Liver (tissue), 9 donors: ENCODE data around the gene TMPRSS3. TPM values are rescaled to one million over a fixed set of nuclear protein-coding genes. Genes with fewer than 3 reads are reported as not detected.
A peak's percentile ranks its signal among the peaks of the same experiment; 100 is the strongest.

Source experiments
- DNase-seq: peaks from one replicate; pipeline ENCODE4 v3.0.0-alpha.2; 2017; ENCODE audit warnings: low spot score
- H3K27ac ChIP-seq, 2 donors: one replicate each; pipeline ENCODE4 v1.7.0; 2013; ENCODE audit warnings: inconsistent platforms in 2 of 2, low read length in 2 of 2, control low read depth in 1 of 2, low read depth in 1 of 2, mild to moderate bottlenecking in 1 of 2
- H3K27me3 ChIP-seq, 4 donors: one replicate each; pipeline versions ENCODE4 v1.6.1 to v1.7.0; 2013; ENCODE audit warnings: low read length in 3 of 4, inconsistent platforms in 1 of 4, mild to moderate bottlenecking in 1 of 4, moderate library complexity in 1 of 4; ENCODE audit not compliant: control insufficient read depth in 4 of 4, insufficient read depth in 4 of 4
- H3K36me3 ChIP-seq, 4 donors: one replicate each; pipeline versions ENCODE4 v1.6.1 to v1.7.0; 2013; ENCODE audit warnings: low read length in 3 of 4, mild to moderate bottlenecking in 3 of 4, low read depth in 1 of 4, moderate library complexity in 1 of 4; ENCODE audit not compliant: control insufficient read depth in 4 of 4, insufficient read depth in 3 of 4
- H3K4me1 ChIP-seq, 4 donors: one replicate each; pipeline versions ENCODE4 v1.6.1 to v1.7.0; 2013; ENCODE audit warnings: low read length in 3 of 4, mild to moderate bottlenecking in 3 of 4, moderate library complexity in 1 of 4; ENCODE audit not compliant: control insufficient read depth in 4 of 4, insufficient read depth in 4 of 4
- H3K4me3 ChIP-seq, 3 donors: one replicate each; pipeline versions ENCODE4 v1.6.1 to v1.7.0; 2013; ENCODE audit warnings: low read length in 3 of 3, control low read depth in 1 of 3, low read depth in 1 of 3, mild to moderate bottlenecking in 1 of 3
- H3K9ac ChIP-seq, 2 donors: one replicate each; pipeline ENCODE4 v1.7.0; 2013; ENCODE audit warnings: low read length in 2 of 2, mild to moderate bottlenecking in 2 of 2, moderate library complexity in 2 of 2, control low read depth in 1 of 2, low read depth in 1 of 2
- H3K9me3 ChIP-seq, 4 donors: one replicate each; pipeline versions ENCODE4 v1.6.1 to v1.7.0; 2013; ENCODE audit warnings: low read length in 3 of 4; ENCODE audit not compliant: control insufficient read depth in 4 of 4
- ATF3 ChIP-seq: IDR thresholded peaks from 2 replicates; pipeline ENCODE4 v1.6.1; 2016; ENCODE audit warnings: antibody characterized with exemption
- CTCF ChIP-seq: fragments of 150-350 bp; IDR thresholded peaks from 2 replicates; pipeline ENCODE4 v1.5.1; 2017; ENCODE audit warnings: improper control_type of control experiment, low read depth, low read length; ENCODE audit not compliant: missing input control
- EGR1 ChIP-seq, 2 donors: IDR thresholded peaks; 2 replicates each; pipeline ENCODE4 v1.6.1; 2016 to 2018; ENCODE audit warnings: antibody characterized with exemption in 2 of 2, low read depth in 2 of 2
- FOXA1 ChIP-seq: IDR thresholded peaks from 2 replicates; pipeline ENCODE4 v1.6.1; 2016; ENCODE audit warnings: antibody characterized with exemption
- FOXA2 ChIP-seq: IDR thresholded peaks from 2 replicates; pipeline ENCODE4 v1.6.1; 2016; ENCODE audit warnings: antibody characterized with exemption
- GABPA ChIP-seq, 2 donors: IDR thresholded peaks in 1 of 2; conservative IDR thresholded peaks in 1 of 2; 2 replicates each; pipeline ENCODE4 v1.6.1; 2016; ENCODE audit warnings: antibody characterized with exemption in 2 of 2, mild to moderate bottlenecking in 1 of 2, moderate library complexity in 1 of 2
- HNF4A ChIP-seq, 2 donors: conservative IDR thresholded peaks; 2 replicates each; pipeline ENCODE4 v1.6.1; 2016; ENCODE audit warnings: antibody characterized with exemption in 2 of 2, mild to moderate bottlenecking in 2 of 2
- HNF4G ChIP-seq: IDR thresholded peaks from 2 replicates; pipeline ENCODE4 v1.6.1; 2016; ENCODE audit warnings: antibody characterized with exemption
- JUND ChIP-seq, 2 donors: IDR thresholded peaks; 2 replicates each; pipeline ENCODE4 v1.6.1; 2016; ENCODE audit warnings: antibody characterized with exemption in 2 of 2
- MAX ChIP-seq: IDR thresholded peaks from 2 replicates; pipeline ENCODE4 v1.6.1; 2016; ENCODE audit warnings: antibody characterized with exemption
- NR2F2 ChIP-seq: IDR thresholded peaks from 2 replicates; pipeline ENCODE4 v1.6.1; 2016; ENCODE audit warnings: antibody characterized with exemption
- RAD21 ChIP-seq, 2 donors: IDR thresholded peaks; 2 replicates each; pipeline ENCODE4 v1.6.1; 2016; ENCODE audit warnings: antibody characterized with exemption in 2 of 2, mild to moderate bottlenecking in 2 of 2
- TAF1 ChIP-seq: conservative IDR thresholded peaks from 2 replicates; pipeline ENCODE4 v1.6.1; 2016; ENCODE audit warnings: antibody characterized with exemption, mild to moderate bottlenecking
- YY1 ChIP-seq: IDR thresholded peaks from 2 replicates; pipeline ENCODE4 v1.6.1; 2016; ENCODE audit warnings: antibody characterized with exemption, mild to moderate bottlenecking
- WGBS: extraction: QIAGEN DNeasy Blood & Tissue Kit; methylation state at CpG from one replicate; pipeline ENCODE4 v1.1.7; 2013; 5-methylcytosine and 5-hydroxymethylcytosine counted together
- polyA plus RNA-seq, 2 donors: library from polyadenylated mRNA; stranded (reverse) in 1 of 2; unstranded in 1 of 2; fragments of 200-250 nt in 1 of 2; fragments of >200 nt in 1 of 2; fragmentation: Nextera tagmentation in 1 of 2; extraction: Ambion mirVana in 1 of 2; gene quantifications; one replicate each; pipeline versions ENCODE4 v1.2.1 to v1.2.3, GENCODE V29; 2013 to 2015
- total RNA-seq, 2 donors: library from RNA; depleted of rRNA; stranded (reverse); fragments of >200 nt; gene quantifications; one replicate each; pipeline ENCODE4 v1.2.3, GENCODE V29; 2014
- TF ChIP-seq, protein P1 (sequence below): IDR thresholded peaks from 2 replicates; pipeline ENCODE4 v1.6.1; 2016; ENCODE audit warnings: antibody characterized with exemption
- TF ChIP-seq, protein P2 (sequence below): IDR thresholded peaks from 2 replicates; pipeline ENCODE4 v1.6.1; 2016; ENCODE audit warnings: antibody characterized with exemption, mild to moderate bottlenecking
- donor health status: healthy.
- donor health status: healthy.
- donor health status: healthy.
- donor health status: healthy.
- donor health status: healthy.

Gene TMPRSS3
- total and polyA plus RNA-seq, 4 donors, result 0.25 to 0.50 TPM; not detected in 2

- no peak for TF ChIP-seq TAF1
Observed at GRCh38 chr21:42386034-42386591, 9.7 kb downstream of the TMPRSS3 start (continued).

- Histone ChIP-seq H3K27ac (peak overlapping the region; percentile 38 to 56), H3K4me1 (peaks cover 0 to 12% (median 10%) of the 10 kb centered on the region in 4 donors), H3K36me3 (no peaks in the 10 kb centered on the region), H3K9me3 (peaks cover 0 to 5% (median 0%) of the 10 kb centered on the region in 4 donors), H3K4me3 (no peak overlapping the region), H3K27me3 (no peaks in the 10 kb centered on the region), H3K9ac (no peak overlapping the region)
- TF ChIP-seq CTCF (no peak), EGR1 (IDR thresholded peaks at IDR 0.05; ENCODE audit: low read depth in 2 of 2) (no peak), HNF4G (no peak), NR2F2 (no peak), YY1 (no peak)
- 93% methylated on average over 5 of the region's 5 CpGs for WGBS
- no peak for DNase-seq
Observed at GRCh38 chr21:42385619-42386018, 10.2 kb downstream of the TMPRSS3 start.

DNA sequence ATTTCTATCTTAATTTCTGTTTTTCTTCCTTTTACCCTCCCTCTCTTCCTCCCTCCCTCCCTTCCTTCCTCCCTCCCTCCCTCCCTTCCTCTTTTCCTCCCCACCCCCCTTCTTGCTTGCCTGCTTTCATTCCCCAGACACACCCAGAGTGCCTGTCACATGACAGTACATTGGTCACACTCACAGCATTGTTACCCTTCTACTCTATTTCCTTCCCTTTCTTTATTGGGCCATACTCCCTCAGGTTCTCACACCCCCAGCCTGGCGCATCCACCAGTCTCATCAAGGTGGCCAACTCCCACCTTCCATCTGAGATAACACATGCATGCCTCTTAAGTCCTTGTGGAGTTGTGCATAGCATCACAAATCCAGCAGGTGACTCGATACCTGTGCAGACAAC lies 10.9 kb downstream of the TMPRSS3 start:
- no peak for DNase-seq
- no peak overlapping the region for H3K4me3 ChIP-seq
- peaks cover 0 to 5% (median 0%) of the 10 kb centered on the region in 4 donors for H3K9me3 ChIP-seq
- H3K36me3 ChIP-seq, result no peaks in the 10 kb centered on the region
- H3K9ac ChIP-seq, result no peak overlapping the region
- H3K4me1 ChIP-seq, result peaks cover 0 to 12% (median 10%) of the 10 kb centered on the region in 4 donors
- WGBS, result 91% methylated on average over 2 of the region's 2 CpGs
- no peak overlapping the region for H3K27ac ChIP-seq
- H3K27me3 ChIP-seq, result no peaks in the 10 kb centered on the region
- no peak for TF ChIP-seq FOXA2
- no peak for TF ChIP-seq CTCF
- TF ChIP-seq, protein P1, sequence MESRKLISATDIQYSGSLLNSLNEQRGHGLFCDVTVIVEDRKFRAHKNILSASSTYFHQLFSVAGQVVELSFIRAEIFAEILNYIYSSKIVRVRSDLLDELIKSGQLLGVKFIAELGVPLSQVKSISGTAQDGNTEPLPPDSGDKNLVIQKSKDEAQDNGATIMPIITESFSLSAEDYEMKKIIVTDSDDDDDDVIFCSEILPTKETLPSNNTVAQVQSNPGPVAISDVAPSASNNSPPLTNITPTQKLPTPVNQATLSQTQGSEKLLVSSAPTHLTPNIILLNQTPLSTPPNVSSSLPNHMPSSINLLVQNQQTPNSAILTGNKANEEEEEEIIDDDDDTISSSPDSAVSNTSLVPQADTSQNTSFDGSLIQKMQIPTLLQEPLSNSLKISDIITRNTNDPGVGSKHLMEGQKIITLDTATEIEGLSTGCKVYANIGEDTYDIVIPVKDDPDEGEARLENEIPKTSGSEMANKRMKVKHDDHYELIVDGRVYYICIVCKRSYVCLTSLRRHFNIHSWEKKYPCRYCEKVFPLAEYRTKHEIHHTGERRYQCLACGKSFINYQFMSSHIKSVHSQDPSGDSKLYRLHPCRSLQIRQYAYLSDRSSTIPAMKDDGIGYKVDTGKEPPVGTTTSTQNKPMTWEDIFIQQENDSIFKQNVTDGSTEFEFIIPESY, result no peak
- no peak for TF ChIP-seq YY1
- no peak for TF ChIP-seq JUND (IDR thresholded peaks at IDR 0.05)
- TF ChIP-seq MAX, result no peak
- TF ChIP-seq, protein P2, sequence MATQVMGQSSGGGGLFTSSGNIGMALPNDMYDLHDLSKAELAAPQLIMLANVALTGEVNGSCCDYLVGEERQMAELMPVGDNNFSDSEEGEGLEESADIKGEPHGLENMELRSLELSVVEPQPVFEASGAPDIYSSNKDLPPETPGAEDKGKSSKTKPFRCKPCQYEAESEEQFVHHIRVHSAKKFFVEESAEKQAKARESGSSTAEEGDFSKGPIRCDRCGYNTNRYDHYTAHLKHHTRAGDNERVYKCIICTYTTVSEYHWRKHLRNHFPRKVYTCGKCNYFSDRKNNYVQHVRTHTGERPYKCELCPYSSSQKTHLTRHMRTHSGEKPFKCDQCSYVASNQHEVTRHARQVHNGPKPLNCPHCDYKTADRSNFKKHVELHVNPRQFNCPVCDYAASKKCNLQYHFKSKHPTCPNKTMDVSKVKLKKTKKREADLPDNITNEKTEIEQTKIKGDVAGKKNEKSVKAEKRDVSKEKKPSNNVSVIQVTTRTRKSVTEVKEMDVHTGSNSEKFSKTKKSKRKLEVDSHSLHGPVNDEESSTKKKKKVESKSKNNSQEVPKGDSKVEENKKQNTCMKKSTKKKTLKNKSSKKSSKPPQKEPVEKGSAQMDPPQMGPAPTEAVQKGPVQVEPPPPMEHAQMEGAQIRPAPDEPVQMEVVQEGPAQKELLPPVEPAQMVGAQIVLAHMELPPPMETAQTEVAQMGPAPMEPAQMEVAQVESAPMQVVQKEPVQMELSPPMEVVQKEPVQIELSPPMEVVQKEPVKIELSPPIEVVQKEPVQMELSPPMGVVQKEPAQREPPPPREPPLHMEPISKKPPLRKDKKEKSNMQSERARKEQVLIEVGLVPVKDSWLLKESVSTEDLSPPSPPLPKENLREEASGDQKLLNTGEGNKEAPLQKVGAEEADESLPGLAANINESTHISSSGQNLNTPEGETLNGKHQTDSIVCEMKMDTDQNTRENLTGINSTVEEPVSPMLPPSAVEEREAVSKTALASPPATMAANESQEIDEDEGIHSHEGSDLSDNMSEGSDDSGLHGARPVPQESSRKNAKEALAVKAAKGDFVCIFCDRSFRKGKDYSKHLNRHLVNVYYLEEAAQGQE, result no peak
- no peak for TF ChIP-seq ATF3
- no peak for TF ChIP-seq NR2F2
- TF ChIP-seq FOXA1, result no peak
- no peak for TF ChIP-seq EGR1 (IDR thresholded peaks at IDR 0.05; ENCODE audit: low read depth in 2 of 2)
- TF ChIP-seq HNF4G, result no peak
- no peak for TF ChIP-seq HNF4A (conservative IDR thresholded peaks at IDR 0.05)
- TF ChIP-seq GABPA (IDR thresholded peaks at IDR 0.05 in 1 of 2, conservative IDR thresholded peaks at IDR 0.05 in 1 of 2), result no peak
- no peak for TF ChIP-seq TAF1
- no peak for TF ChIP-seq RAD21 (IDR thresholded peaks at IDR 0.05)
